Liver (tissue), 9 donors: Measurements from ENCODE around the gene SHC1. TPM values are rescaled to one million over a fixed set of nuclear protein-coding genes. Genes with fewer than 3 reads are reported as not detected.

ENCODE experiments used
- DNase-seq: peaks from one replicate; pipeline ENCODE4 v3.0.0-alpha.2; 2017; ENCODE audit warnings: low spot score
- H3K27ac ChIP-seq, 2 donors: one replicate each; pipeline ENCODE4 v1.7.0; 2013; ENCODE audit warnings: inconsistent platforms in 2 of 2, low read length in 2 of 2, control low read depth in 1 of 2, low read depth in 1 of 2, mild to moderate bottlenecking in 1 of 2
- H3K27me3 ChIP-seq, 4 donors: one replicate each; pipeline versions ENCODE4 v1.6.1 to v1.7.0; 2013; ENCODE audit warnings: low read length in 3 of 4, inconsistent platforms in 1 of 4, mild to moderate bottlenecking in 1 of 4, moderate library complexity in 1 of 4; ENCODE audit not compliant: control insufficient read depth in 4 of 4, insufficient read depth in 4 of 4
- H3K36me3 ChIP-seq, 4 donors: one replicate each; pipeline versions ENCODE4 v1.6.1 to v1.7.0; 2013; ENCODE audit warnings: low read length in 3 of 4, mild to moderate bottlenecking in 3 of 4, low read depth in 1 of 4, moderate library complexity in 1 of 4; ENCODE audit not compliant: control insufficient read depth in 4 of 4, insufficient read depth in 3 of 4
- H3K4me1 ChIP-seq, 4 donors: one replicate each; pipeline versions ENCODE4 v1.6.1 to v1.7.0; 2013; ENCODE audit warnings: low read length in 3 of 4, mild to moderate bottlenecking in 3 of 4, moderate library complexity in 1 of 4; ENCODE audit not compliant: control insufficient read depth in 4 of 4, insufficient read depth in 4 of 4
- H3K4me3 ChIP-seq, 3 donors: one replicate each; pipeline versions ENCODE4 v1.6.1 to v1.7.0; 2013; ENCODE audit warnings: low read length in 3 of 3, control low read depth in 1 of 3, low read depth in 1 of 3, mild to moderate bottlenecking in 1 of 3
- H3K9ac ChIP-seq, 2 donors: one replicate each; pipeline ENCODE4 v1.7.0; 2013; ENCODE audit warnings: low read length in 2 of 2, mild to moderate bottlenecking in 2 of 2, moderate library complexity in 2 of 2, control low read depth in 1 of 2, low read depth in 1 of 2
- H3K9me3 ChIP-seq, 4 donors: one replicate each; pipeline versions ENCODE4 v1.6.1 to v1.7.0; 2013; ENCODE audit warnings: low read length in 3 of 4; ENCODE audit not compliant: control insufficient read depth in 4 of 4
- EGR1 ChIP-seq, 2 donors: IDR thresholded peaks; 2 replicates each; pipeline ENCODE4 v1.6.1; 2016 to 2018; ENCODE audit warnings: antibody characterized with exemption in 2 of 2, low read depth in 2 of 2
- FOXA1 ChIP-seq: IDR thresholded peaks from 2 replicates; pipeline ENCODE4 v1.6.1; 2016; ENCODE audit warnings: antibody characterized with exemption
- FOXA2 ChIP-seq: IDR thresholded peaks from 2 replicates; pipeline ENCODE4 v1.6.1; 2016; ENCODE audit warnings: antibody characterized with exemption
- GABPA ChIP-seq, 2 donors: IDR thresholded peaks in 1 of 2; conservative IDR thresholded peaks in 1 of 2; 2 replicates each; pipeline ENCODE4 v1.6.1; 2016; ENCODE audit warnings: antibody characterized with exemption in 2 of 2, mild to moderate bottlenecking in 1 of 2, moderate library complexity in 1 of 2
- HNF4A ChIP-seq, 2 donors: conservative IDR thresholded peaks; 2 replicates each; pipeline ENCODE4 v1.6.1; 2016; ENCODE audit warnings: antibody characterized with exemption in 2 of 2, mild to moderate bottlenecking in 2 of 2
- HNF4G ChIP-seq: IDR thresholded peaks from 2 replicates; pipeline ENCODE4 v1.6.1; 2016; ENCODE audit warnings: antibody characterized with exemption
- JUND ChIP-seq, 2 donors: IDR thresholded peaks; 2 replicates each; pipeline ENCODE4 v1.6.1; 2016; ENCODE audit warnings: antibody characterized with exemption in 2 of 2
- MAX ChIP-seq: IDR thresholded peaks from 2 replicates; pipeline ENCODE4 v1.6.1; 2016; ENCODE audit warnings: antibody characterized with exemption
- NR2F2 ChIP-seq: IDR thresholded peaks from 2 replicates; pipeline ENCODE4 v1.6.1; 2016; ENCODE audit warnings: antibody characterized with exemption
- RAD21 ChIP-seq, 2 donors: IDR thresholded peaks; 2 replicates each; pipeline ENCODE4 v1.6.1; 2016; ENCODE audit warnings: antibody characterized with exemption in 2 of 2, mild to moderate bottlenecking in 2 of 2
- RXRA ChIP-seq, 2 donors: IDR thresholded peaks; 2 replicates each; pipeline ENCODE4 v1.6.1; 2017 to 2018; ENCODE audit warnings: antibody characterized with exemption in 2 of 2, mild to moderate bottlenecking in 1 of 2
- SP1 ChIP-seq: IDR thresholded peaks from 2 replicates; pipeline ENCODE4 v1.6.1; 2018; ENCODE audit warnings: antibody characterized with exemption, mild to moderate bottlenecking
- TAF1 ChIP-seq: conservative IDR thresholded peaks from 2 replicates; pipeline ENCODE4 v1.6.1; 2016; ENCODE audit warnings: antibody characterized with exemption, mild to moderate bottlenecking
- YY1 ChIP-seq: IDR thresholded peaks from 2 replicates; pipeline ENCODE4 v1.6.1; 2016; ENCODE audit warnings: antibody characterized with exemption, mild to moderate bottlenecking
- WGBS: extraction: QIAGEN DNeasy Blood & Tissue Kit; methylation state at CpG from one replicate; pipeline ENCODE4 v1.1.7; 2013; 5-methylcytosine and 5-hydroxymethylcytosine counted together
- polyA plus RNA-seq, 2 donors: library from polyadenylated mRNA; stranded (reverse) in 1 of 2; unstranded in 1 of 2; fragments of 200-250 nt in 1 of 2; fragments of >200 nt in 1 of 2; fragmentation: Nextera tagmentation in 1 of 2; extraction: Ambion mirVana in 1 of 2; gene quantifications; one replicate each; pipeline versions ENCODE4 v1.2.1 to v1.2.3, GENCODE V29; 2013 to 2015
- total RNA-seq, 2 donors: library from RNA; depleted of rRNA; stranded (reverse); fragments of >200 nt; gene quantifications; one replicate each; pipeline ENCODE4 v1.2.3, GENCODE V29; 2014
- TF ChIP-seq, protein P1 (sequence below): fragments of 150-350 bp; IDR thresholded peaks from 2 replicates; pipeline ENCODE4 v1.5.1; 2017; ENCODE audit warnings: improper control_type of control experiment, low read depth, low read length; ENCODE audit not compliant: missing input control
- TF ChIP-seq, protein P2 (sequence below): IDR thresholded peaks from 2 replicates; pipeline ENCODE4 v1.6.1; 2016; ENCODE audit warnings: antibody characterized with exemption
- TF ChIP-seq, protein P3 (sequence below): IDR thresholded peaks from 2 replicates; pipeline ENCODE4 v1.6.1; 2016; ENCODE audit warnings: antibody characterized with exemption
- TF ChIP-seq, protein P4 (sequence below): IDR thresholded peaks from 2 replicates; pipeline ENCODE4 v1.6.1; 2016; ENCODE audit warnings: antibody characterized with exemption, mild to moderate bottlenecking
- donor health status: healthy.
- donor health status: healthy.
- donor health status: healthy.
- donor health status: healthy.
- donor health status: healthy.

The SHC1 gene
- total and polyA plus RNA-seq, 4 donors: 27.2 to 65.5 (median 58.0) TPM

- Histone ChIP-seq H3K36me3 (peaks cover 5 to 52% (median 30%) of the 10 kb centered on the region in 4 donors), H3K9ac (no peak overlapping the region), H3K4me3 (no peak overlapping the region), H3K9me3 (no peaks in the 10 kb centered on the region), H3K4me1 (no peaks in the 10 kb centered on the region), H3K27me3 (no peaks in the 10 kb centered on the region), H3K27ac (no peak overlapping the region)
- TF ChIP-seq HNF4G (no peak), FOXA2 (no peak), GABPA (IDR thresholded peaks at IDR 0.05 in 1 of 2, conservative IDR thresholded peaks at IDR 0.05 in 1 of 2) (no peak), JUND (IDR thresholded peaks at IDR 0.05) (no peak), RAD21 (IDR thresholded peaks at IDR 0.05) (no peak), MAX (no peak), NR2F2 (no peak), FOXA1 (no peak), HNF4A (conservative IDR thresholded peaks at IDR 0.05) (no peak), YY1 (no peak), TAF1 (no peak), SP1 (no peak), RXRA (IDR thresholded peaks at IDR 0.05) (no peak), EGR1 (IDR thresholded peaks at IDR 0.05; ENCODE audit: low read depth in 2 of 2) (no peak)
- TF ChIP-seq, protein P1, sequence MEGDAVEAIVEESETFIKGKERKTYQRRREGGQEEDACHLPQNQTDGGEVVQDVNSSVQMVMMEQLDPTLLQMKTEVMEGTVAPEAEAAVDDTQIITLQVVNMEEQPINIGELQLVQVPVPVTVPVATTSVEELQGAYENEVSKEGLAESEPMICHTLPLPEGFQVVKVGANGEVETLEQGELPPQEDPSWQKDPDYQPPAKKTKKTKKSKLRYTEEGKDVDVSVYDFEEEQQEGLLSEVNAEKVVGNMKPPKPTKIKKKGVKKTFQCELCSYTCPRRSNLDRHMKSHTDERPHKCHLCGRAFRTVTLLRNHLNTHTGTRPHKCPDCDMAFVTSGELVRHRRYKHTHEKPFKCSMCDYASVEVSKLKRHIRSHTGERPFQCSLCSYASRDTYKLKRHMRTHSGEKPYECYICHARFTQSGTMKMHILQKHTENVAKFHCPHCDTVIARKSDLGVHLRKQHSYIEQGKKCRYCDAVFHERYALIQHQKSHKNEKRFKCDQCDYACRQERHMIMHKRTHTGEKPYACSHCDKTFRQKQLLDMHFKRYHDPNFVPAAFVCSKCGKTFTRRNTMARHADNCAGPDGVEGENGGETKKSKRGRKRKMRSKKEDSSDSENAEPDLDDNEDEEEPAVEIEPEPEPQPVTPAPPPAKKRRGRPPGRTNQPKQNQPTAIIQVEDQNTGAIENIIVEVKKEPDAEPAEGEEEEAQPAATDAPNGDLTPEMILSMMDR: no peak
- TF ChIP-seq, protein P2, sequence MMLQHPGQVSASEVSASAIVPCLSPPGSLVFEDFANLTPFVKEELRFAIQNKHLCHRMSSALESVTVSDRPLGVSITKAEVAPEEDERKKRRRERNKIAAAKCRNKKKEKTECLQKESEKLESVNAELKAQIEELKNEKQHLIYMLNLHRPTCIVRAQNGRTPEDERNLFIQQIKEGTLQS: no peak
- TF ChIP-seq, protein P3, sequence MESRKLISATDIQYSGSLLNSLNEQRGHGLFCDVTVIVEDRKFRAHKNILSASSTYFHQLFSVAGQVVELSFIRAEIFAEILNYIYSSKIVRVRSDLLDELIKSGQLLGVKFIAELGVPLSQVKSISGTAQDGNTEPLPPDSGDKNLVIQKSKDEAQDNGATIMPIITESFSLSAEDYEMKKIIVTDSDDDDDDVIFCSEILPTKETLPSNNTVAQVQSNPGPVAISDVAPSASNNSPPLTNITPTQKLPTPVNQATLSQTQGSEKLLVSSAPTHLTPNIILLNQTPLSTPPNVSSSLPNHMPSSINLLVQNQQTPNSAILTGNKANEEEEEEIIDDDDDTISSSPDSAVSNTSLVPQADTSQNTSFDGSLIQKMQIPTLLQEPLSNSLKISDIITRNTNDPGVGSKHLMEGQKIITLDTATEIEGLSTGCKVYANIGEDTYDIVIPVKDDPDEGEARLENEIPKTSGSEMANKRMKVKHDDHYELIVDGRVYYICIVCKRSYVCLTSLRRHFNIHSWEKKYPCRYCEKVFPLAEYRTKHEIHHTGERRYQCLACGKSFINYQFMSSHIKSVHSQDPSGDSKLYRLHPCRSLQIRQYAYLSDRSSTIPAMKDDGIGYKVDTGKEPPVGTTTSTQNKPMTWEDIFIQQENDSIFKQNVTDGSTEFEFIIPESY: no peak
- TF ChIP-seq, protein P4, sequence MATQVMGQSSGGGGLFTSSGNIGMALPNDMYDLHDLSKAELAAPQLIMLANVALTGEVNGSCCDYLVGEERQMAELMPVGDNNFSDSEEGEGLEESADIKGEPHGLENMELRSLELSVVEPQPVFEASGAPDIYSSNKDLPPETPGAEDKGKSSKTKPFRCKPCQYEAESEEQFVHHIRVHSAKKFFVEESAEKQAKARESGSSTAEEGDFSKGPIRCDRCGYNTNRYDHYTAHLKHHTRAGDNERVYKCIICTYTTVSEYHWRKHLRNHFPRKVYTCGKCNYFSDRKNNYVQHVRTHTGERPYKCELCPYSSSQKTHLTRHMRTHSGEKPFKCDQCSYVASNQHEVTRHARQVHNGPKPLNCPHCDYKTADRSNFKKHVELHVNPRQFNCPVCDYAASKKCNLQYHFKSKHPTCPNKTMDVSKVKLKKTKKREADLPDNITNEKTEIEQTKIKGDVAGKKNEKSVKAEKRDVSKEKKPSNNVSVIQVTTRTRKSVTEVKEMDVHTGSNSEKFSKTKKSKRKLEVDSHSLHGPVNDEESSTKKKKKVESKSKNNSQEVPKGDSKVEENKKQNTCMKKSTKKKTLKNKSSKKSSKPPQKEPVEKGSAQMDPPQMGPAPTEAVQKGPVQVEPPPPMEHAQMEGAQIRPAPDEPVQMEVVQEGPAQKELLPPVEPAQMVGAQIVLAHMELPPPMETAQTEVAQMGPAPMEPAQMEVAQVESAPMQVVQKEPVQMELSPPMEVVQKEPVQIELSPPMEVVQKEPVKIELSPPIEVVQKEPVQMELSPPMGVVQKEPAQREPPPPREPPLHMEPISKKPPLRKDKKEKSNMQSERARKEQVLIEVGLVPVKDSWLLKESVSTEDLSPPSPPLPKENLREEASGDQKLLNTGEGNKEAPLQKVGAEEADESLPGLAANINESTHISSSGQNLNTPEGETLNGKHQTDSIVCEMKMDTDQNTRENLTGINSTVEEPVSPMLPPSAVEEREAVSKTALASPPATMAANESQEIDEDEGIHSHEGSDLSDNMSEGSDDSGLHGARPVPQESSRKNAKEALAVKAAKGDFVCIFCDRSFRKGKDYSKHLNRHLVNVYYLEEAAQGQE: no peak
- WGBS: 94% methylated on average over 3 of the region's 3 CpGs
- no peak for DNase-seq
Measured at GRCh38 chr1:154923695-154924094, 46.9 kb downstream of the SHC1 start.
